Activated naive CD8-positive, alpha-beta T cell (primary cell): ENCODE results near the gene ADO.

Experiments used
- H3K27ac Mint-ChIP-seq: one replicate; pipeline ENCODE4 v1.8.0; 2021; ENCODE audit warnings: mixed read lengths
- H3K27me3 Mint-ChIP-seq: one replicate; pipeline ENCODE4 v1.8.0; 2021; ENCODE audit warnings: mixed read lengths
- H3K36me3 Mint-ChIP-seq: one replicate; pipeline ENCODE4 v1.8.0; 2021; ENCODE audit warnings: mixed read lengths
- H3K4me1 Mint-ChIP-seq: one replicate; pipeline ENCODE4 v1.8.0; 2021; ENCODE audit warnings: low read depth, mixed read lengths
- H3K4me3 Mint-ChIP-seq: one replicate; pipeline ENCODE4 v1.8.0; 2021; ENCODE audit warnings: mild to moderate bottlenecking, mixed read lengths
- H3K9me3 Mint-ChIP-seq: one replicate; pipeline ENCODE4 v1.8.0; 2021; ENCODE audit warnings: low read depth, mixed read lengths

The ADO gene

DNA sequence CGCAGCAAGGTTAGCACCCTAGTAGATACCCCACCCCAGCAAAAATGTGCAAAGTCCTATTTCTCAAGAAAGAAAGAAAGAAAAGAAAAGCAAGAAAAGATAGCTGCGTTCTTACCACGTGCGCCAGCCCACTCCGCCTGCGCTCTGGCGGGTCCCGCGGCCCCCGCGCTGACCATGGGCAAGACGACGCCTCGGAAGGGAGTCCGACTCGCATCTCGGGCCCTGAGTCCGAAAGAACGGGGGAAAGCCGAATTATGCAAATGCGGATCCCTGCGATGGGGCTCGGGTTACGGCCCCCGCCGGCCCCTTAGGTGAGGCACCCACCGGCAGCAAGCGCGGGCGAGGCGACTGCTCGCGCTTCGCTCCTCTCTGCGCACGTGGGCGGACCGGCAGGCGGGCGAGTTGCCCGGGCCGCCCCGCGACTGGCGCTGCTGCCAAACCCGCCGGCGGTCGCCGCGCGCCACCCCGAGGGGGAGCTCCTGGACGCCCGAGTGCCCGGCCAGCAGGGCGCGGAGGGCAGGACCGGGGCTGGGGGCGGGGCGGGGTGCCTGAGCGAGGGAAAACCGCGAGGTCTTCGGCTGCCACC, 14.0 kb downstream of the ADO start:
- peak overlapping the region; percentile 99 for H3K4me3 Mint-ChIP-seq
- peaks cover 22% of the 10 kb centered on the region for H3K27me3 Mint-ChIP-seq
- H3K27ac Mint-ChIP-seq: peak overlapping the region; percentile 99
- no peaks in the 10 kb centered on the region for H3K9me3 Mint-ChIP-seq
- H3K36me3 Mint-ChIP-seq: peaks cover 13% of the 10 kb centered on the region
- peaks cover 29% of the 10 kb centered on the region for H3K4me1 Mint-ChIP-seq

GRCh38 chr10:62819141-62819920, 14.8 kb downstream of the ADO start:
- Mint-ChIP-seq H3K4me3 (peak overlapping the region; percentile 66), H3K36me3 (peaks cover 7% of the 10 kb centered on the region), H3K27ac (peak overlapping the region; percentile 41), H3K4me1 (peaks cover 21% of the 10 kb centered on the region), H3K9me3 (no peaks in the 10 kb centered on the region), H3K27me3 (peaks cover 22% of the 10 kb centered on the region)

DNA sequence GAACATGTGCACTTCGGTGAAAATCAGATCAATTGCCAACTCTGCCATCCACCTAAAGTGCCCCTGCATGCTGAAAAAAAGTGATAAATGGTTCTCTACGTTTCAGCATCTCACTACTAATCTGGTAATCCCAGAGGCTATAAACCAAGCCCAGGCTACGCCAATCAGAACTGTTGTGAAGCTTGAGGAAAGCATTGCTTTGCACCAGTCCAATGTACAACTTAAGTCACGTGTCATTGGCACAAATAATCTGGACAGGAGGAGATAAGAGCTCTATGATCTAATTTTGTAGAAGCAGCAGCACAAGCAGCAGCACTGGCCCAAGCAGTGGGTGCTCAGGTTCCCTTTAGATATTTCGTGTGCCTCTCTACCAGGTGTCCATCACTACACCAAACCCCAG, 16.1 kb downstream of the ADO start:
- H3K4me3 Mint-ChIP-seq: no peak overlapping the region
- no peaks in the 10 kb centered on the region for H3K9me3 Mint-ChIP-seq
- H3K36me3 Mint-ChIP-seq: peaks cover 4% of the 10 kb centered on the region
- peaks cover 22% of the 10 kb centered on the region for H3K27me3 Mint-ChIP-seq
- H3K27ac Mint-ChIP-seq: no peak overlapping the region
- H3K4me1 Mint-ChIP-seq: peaks cover 20% of the 10 kb centered on the region

GRCh38 chr10:62826273-62826672, 21.8 kb downstream of the ADO start:
- peaks cover 8% of the 10 kb centered on the region for H3K27me3 Mint-ChIP-seq
- H3K9me3 Mint-ChIP-seq: no peaks in the 10 kb centered on the region
- H3K36me3 Mint-ChIP-seq: no peaks in the 10 kb centered on the region
- no peak overlapping the region for H3K4me3 Mint-ChIP-seq
- H3K4me1 Mint-ChIP-seq: no peaks in the 10 kb centered on the region
- H3K27ac Mint-ChIP-seq: no peak overlapping the region

DNA sequence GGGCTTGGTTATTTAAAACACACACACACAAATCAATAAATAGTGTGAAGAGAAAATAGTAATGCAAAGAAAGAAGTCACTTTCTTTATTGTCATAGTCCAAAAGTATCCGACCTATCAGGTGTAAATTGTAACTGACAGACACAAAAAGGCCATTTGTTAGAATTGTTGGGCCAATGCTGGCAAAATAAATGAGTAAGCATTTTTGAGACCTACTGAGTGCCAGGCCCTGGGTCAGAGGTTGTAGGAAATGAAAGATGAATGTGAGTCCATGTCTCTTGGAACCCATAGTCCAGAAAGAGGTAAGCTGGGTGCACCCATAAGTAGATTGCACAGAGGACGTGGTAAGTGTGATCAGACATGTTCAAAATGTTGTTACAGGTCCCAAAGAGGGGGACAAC, 25.1 kb downstream of the ADO start:
- H3K9me3 Mint-ChIP-seq: no peaks in the 10 kb centered on the region
- no peak overlapping the region for H3K27ac Mint-ChIP-seq
- no peaks in the 10 kb centered on the region for H3K36me3 Mint-ChIP-seq
- H3K4me1 Mint-ChIP-seq: no peaks in the 10 kb centered on the region
- H3K27me3 Mint-ChIP-seq: peaks cover 7% of the 10 kb centered on the region
- no peak overlapping the region for H3K4me3 Mint-ChIP-seq

DNA sequence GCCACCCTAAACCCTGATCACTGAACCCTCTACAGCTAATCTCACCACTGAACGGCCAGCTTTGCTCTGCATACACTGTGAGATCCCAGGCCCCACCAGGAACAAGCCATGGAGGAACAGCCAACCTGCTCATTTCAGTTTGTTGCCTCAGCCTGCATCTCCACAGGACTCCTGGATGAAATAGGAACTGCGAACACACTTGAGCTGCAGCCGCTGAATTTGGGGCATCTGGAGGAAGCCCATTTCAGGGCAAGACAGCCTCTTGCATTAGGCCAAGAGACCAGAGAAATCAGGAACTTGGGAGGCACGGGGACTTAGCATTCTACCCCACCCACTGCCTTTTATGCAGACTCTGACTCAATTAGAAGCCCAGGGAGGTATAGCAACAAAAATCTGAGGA, 26.2 kb downstream of the ADO start:
- Mint-ChIP-seq H3K27ac (no peak overlapping the region), H3K27me3 (peaks cover 7% of the 10 kb centered on the region), H3K4me3 (no peak overlapping the region), H3K36me3 (no peaks in the 10 kb centered on the region), H3K4me1 (no peaks in the 10 kb centered on the region), H3K9me3 (no peaks in the 10 kb centered on the region)

- H3K36me3 Mint-ChIP-seq: no peaks in the 10 kb centered on the region
- H3K4me1 Mint-ChIP-seq: no peaks in the 10 kb centered on the region
- H3K27me3 Mint-ChIP-seq: peaks cover 7% of the 10 kb centered on the region
- no peaks in the 10 kb centered on the region for H3K9me3 Mint-ChIP-seq
- no peak overlapping the region for H3K27ac Mint-ChIP-seq
- no peak overlapping the region for H3K4me3 Mint-ChIP-seq
Measured at GRCh38 chr10:62831346-62831745, 26.8 kb downstream of the ADO start.

DNA sequence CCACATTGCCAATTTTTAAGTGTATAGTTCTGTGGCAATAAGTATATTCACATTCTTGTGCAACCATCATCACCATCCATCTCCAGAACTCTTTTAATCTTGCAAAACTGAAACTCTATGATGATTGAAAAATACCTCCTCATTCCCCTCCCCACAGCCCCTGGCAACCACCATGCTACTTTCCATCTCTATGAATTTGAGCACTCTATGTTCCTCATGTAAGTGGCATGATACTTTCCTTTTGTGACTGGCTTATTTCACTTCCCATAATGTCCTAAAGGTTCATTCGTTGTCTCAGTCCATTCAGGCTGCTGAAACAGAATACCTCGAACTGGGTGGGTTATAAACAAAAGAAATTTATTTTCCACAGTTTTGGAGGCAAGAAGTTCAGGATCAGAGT, 35.1 kb downstream of the ADO start:
- Mint-ChIP-seq H3K4me3 (no peak overlapping the region), H3K36me3 (no peaks in the 10 kb centered on the region), H3K27me3 (no peaks in the 10 kb centered on the region), H3K9me3 (no peaks in the 10 kb centered on the region), H3K4me1 (peaks cover 5% of the 10 kb centered on the region), H3K27ac (no peak overlapping the region)

GRCh38 chr10:62842983-62843382, 38.5 kb downstream of the ADO start:
- no peak overlapping the region for H3K27ac Mint-ChIP-seq

DNA sequence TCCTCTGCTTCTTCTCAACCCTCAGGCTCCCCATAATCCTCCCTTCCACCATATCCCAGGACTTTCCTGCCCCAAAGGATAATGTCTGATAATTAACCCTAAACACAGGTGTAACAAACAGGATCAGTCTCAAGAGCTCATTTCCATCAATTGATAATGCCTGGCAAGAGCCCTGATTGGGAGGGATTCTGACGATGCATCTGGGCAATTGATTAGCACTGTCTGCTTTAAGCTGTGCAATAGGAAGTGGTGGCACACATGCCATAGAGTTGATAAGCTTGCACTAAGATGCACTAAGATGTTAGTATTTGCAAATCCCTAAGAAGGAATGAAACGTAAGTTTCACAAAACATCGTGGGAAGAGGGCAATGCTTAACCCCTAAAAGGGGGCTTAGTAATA, 39.1 kb downstream of the ADO start:
- Mint-ChIP-seq H3K4me3 (no peak overlapping the region), H3K27ac (no peak overlapping the region), H3K36me3 (peaks cover 5% of the 10 kb centered on the region), H3K4me1 (peaks cover 11% of the 10 kb centered on the region), H3K9me3 (peaks cover 6% of the 10 kb centered on the region), H3K27me3 (no peaks in the 10 kb centered on the region)

More at GRCh38 chr10:62842983-62843382, 38.5 kb downstream of the ADO start:
- Mint-ChIP-seq H3K4me3 (no peak overlapping the region), H3K27me3 (no peaks in the 10 kb centered on the region), H3K9me3 (peaks cover 6% of the 10 kb centered on the region), H3K36me3 (peaks cover 5% of the 10 kb centered on the region), H3K4me1 (peaks cover 11% of the 10 kb centered on the region)

GRCh38 chr10:62844280-62845011, 39.9 kb downstream of the ADO start:
- Mint-ChIP-seq H3K36me3 (peaks cover 7% of the 10 kb centered on the region), H3K9me3 (peaks cover 6% of the 10 kb centered on the region), H3K4me1 (peaks cover 11% of the 10 kb centered on the region), H3K27me3 (peaks cover 2% of the 10 kb centered on the region), H3K27ac (peak overlapping the region; percentile 77), H3K4me3 (no peak overlapping the region)

DNA sequence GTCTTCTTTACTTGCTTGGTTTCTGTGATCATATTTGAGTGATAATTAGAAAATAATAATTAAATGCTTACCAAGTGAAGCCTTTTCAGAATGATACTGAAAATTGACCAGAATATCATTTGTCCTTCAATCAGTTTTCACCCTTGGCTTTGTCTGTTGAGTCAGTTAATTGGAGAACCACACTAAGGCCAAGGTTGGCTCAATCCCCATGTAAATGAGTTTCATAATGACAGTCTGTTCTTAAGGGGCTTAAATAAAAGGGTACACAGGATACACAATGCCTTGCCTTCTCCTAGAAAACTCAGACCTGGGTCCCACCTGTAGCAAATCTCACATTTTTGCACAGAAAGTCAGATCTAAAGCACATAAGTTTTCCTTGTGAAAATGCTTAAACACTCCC, 42.9 kb downstream of the ADO start:
- Mint-ChIP-seq H3K9me3 (peaks cover 6% of the 10 kb centered on the region), H3K4me1 (peaks cover 20% of the 10 kb centered on the region), H3K27ac (no peak overlapping the region), H3K36me3 (peaks cover 7% of the 10 kb centered on the region), H3K27me3 (peaks cover 3% of the 10 kb centered on the region), H3K4me3 (no peak overlapping the region)

- H3K36me3 Mint-ChIP-seq: peaks cover 10% of the 10 kb centered on the region
- H3K9me3 Mint-ChIP-seq: peaks cover 6% of the 10 kb centered on the region
- no peak overlapping the region for H3K27ac Mint-ChIP-seq
- peaks cover 5% of the 10 kb centered on the region for H3K27me3 Mint-ChIP-seq
- peaks cover 34% of the 10 kb centered on the region for H3K4me1 Mint-ChIP-seq
- H3K4me3 Mint-ChIP-seq: no peak overlapping the region
Measured at GRCh38 chr10:62850646-62851045, 46.1 kb downstream of the ADO start.

GRCh38 chr10:62851442-62851841, 46.9 kb downstream of the ADO start:
- Mint-ChIP-seq H3K27ac (peak overlapping the region; percentile 12), H3K4me1 (peaks cover 42% of the 10 kb centered on the region)

GRCh38 chr10:62852961-62853702, 48.6 kb downstream of the ADO start:
- Mint-ChIP-seq H3K4me3 (peak overlapping the region; percentile 55), H3K36me3 (peaks cover 5% of the 10 kb centered on the region), H3K27me3 (peaks cover 5% of the 10 kb centered on the region), H3K4me1 (peaks cover 55% of the 10 kb centered on the region), H3K9me3 (no peaks in the 10 kb centered on the region), H3K27ac (peak overlapping the region; percentile 79)

More at GRCh38 chr10:62851442-62851841, 46.9 kb downstream of the ADO start:
- no peak overlapping the region for H3K4me3 Mint-ChIP-seq
- peaks cover 10% of the 10 kb centered on the region for H3K36me3 Mint-ChIP-seq
- H3K27me3 Mint-ChIP-seq: peaks cover 5% of the 10 kb centered on the region
- peaks cover 6% of the 10 kb centered on the region for H3K9me3 Mint-ChIP-seq
